Stimulated activated naive CD8-positive, alpha-beta T cell treated with anti-CD3 and anti-CD28 coated beads, Interleukin-15, Interleukin-2, amounts not matched to agents 100 ng/mL and 50 ng/mL, for 24 hours (primary cell): ENCODE measurements around the gene SLC30A4.
A peak's percentile ranks its signal among the peaks of the same experiment; 100 is the strongest.

Experiments used
- H3K27ac Mint-ChIP-seq: one replicate; pipeline ENCODE4 v1.8.0; 2021; ENCODE audit warnings: mild to moderate bottlenecking, mixed read lengths
- H3K27me3 Mint-ChIP-seq: one replicate; pipeline ENCODE4 v1.8.0; 2021; ENCODE audit warnings: mixed read lengths
- H3K36me3 Mint-ChIP-seq: one replicate; pipeline ENCODE4 v1.8.0; 2021; ENCODE audit warnings: low read depth, mixed read lengths
- H3K4me1 Mint-ChIP-seq: one replicate; pipeline ENCODE4 v1.8.0; 2021; ENCODE audit warnings: low read depth, mixed read lengths
- H3K4me3 Mint-ChIP-seq: one replicate; pipeline ENCODE4 v1.8.0; 2021; ENCODE audit warnings: mild to moderate bottlenecking, mixed read lengths
- H3K9me3 Mint-ChIP-seq: one replicate; pipeline ENCODE4 v1.8.0; 2021; ENCODE audit warnings: mixed read lengths

SLC30A4 gene

GRCh38 chr15:45522328-45523165 lies at the start of gene SLC30A4:
SLC30A4 (minus strand) TSS chr15:45522755; CDS start chr15:45522354, 401 bp downstream.
- no peaks in the 10 kb centered on the region for H3K36me3 Mint-ChIP-seq
- peaks cover 19% of the 10 kb centered on the region for H3K4me1 Mint-ChIP-seq
- no peaks in the 10 kb centered on the region for H3K9me3 Mint-ChIP-seq
- H3K27ac Mint-ChIP-seq = peak within 1 kb of the TSS; percentile 55
- no peaks in the 10 kb centered on the region for H3K27me3 Mint-ChIP-seq
- H3K4me3 Mint-ChIP-seq = peak within 1 kb of the TSS; percentile 86

- Mint-ChIP-seq H3K27me3 (peaks cover 13% of the 10 kb centered on the region), H3K9me3 (no peaks in the 10 kb centered on the region), H3K36me3 (no peaks in the 10 kb centered on the region), H3K4me1 (no peaks in the 10 kb centered on the region), H3K27ac (no peak overlapping the region), H3K4me3 (no peak overlapping the region)
Measured at GRCh38 chr15:45555934-45556608, 33.5 kb upstream of the SLC30A4 start.

- Mint-ChIP-seq H3K4me3 (no peak overlapping the region), H3K4me1 (no peaks in the 10 kb centered on the region), H3K27ac (no peak overlapping the region), H3K27me3 (peaks cover 12% of the 10 kb centered on the region), H3K36me3 (no peaks in the 10 kb centered on the region), H3K9me3 (no peaks in the 10 kb centered on the region)
Measured at GRCh38 chr15:45551676-45552075, 29.1 kb upstream of the SLC30A4 start.

GRCh38 chr15:45550436-45550835 lies 27.9 kb upstream of the SLC30A4 start:
- H3K9me3 Mint-ChIP-seq = no peaks in the 10 kb centered on the region
- no peaks in the 10 kb centered on the region for H3K36me3 Mint-ChIP-seq
- peaks cover 9% of the 10 kb centered on the region for H3K27me3 Mint-ChIP-seq
- no peaks in the 10 kb centered on the region for H3K4me1 Mint-ChIP-seq
- H3K4me3 Mint-ChIP-seq = no peak overlapping the region
- H3K27ac Mint-ChIP-seq = no peak overlapping the region

- H3K4me3 Mint-ChIP-seq = no peak overlapping the region
Measured at GRCh38 chr15:45549541-45550220, 27.1 kb upstream of the SLC30A4 start.

GRCh38 chr15:45548753-45549520 lies 26.4 kb upstream of the SLC30A4 start:
- H3K4me1 Mint-ChIP-seq = no peaks in the 10 kb centered on the region

More at GRCh38 chr15:45549541-45550220, 27.1 kb upstream of the SLC30A4 start:
- Mint-ChIP-seq H3K27me3 (peaks cover 9% of the 10 kb centered on the region), H3K4me1 (no peaks in the 10 kb centered on the region), H3K9me3 (no peaks in the 10 kb centered on the region), H3K36me3 (no peaks in the 10 kb centered on the region), H3K27ac (no peak overlapping the region)

GRCh38 chr15:45546789-45547188 lies 24.2 kb upstream of the SLC30A4 start:
- Mint-ChIP-seq H3K27ac (no peak overlapping the region), H3K9me3 (no peaks in the 10 kb centered on the region), H3K4me1 (no peaks in the 10 kb centered on the region), H3K4me3 (no peak overlapping the region), H3K27me3 (no peaks in the 10 kb centered on the region), H3K36me3 (no peaks in the 10 kb centered on the region)

More at GRCh38 chr15:45548753-45549520, 26.4 kb upstream of the SLC30A4 start:
- Mint-ChIP-seq H3K36me3 (no peaks in the 10 kb centered on the region), H3K4me3 (no peak overlapping the region), H3K9me3 (no peaks in the 10 kb centered on the region), H3K27me3 (peaks cover 4% of the 10 kb centered on the region), H3K27ac (no peak overlapping the region)

- H3K27ac Mint-ChIP-seq = no peak overlapping the region
- H3K9me3 Mint-ChIP-seq = no peaks in the 10 kb centered on the region
- H3K4me3 Mint-ChIP-seq = no peak overlapping the region
- H3K36me3 Mint-ChIP-seq = no peaks in the 10 kb centered on the region
- no peaks in the 10 kb centered on the region for H3K4me1 Mint-ChIP-seq
- H3K27me3 Mint-ChIP-seq = no peaks in the 10 kb centered on the region
Measured at GRCh38 chr15:45544266-45545023, 21.9 kb upstream of the SLC30A4 start.

GRCh38 chr15:45543051-45543450 lies 20.5 kb upstream of the SLC30A4 start:
- no peak overlapping the region for H3K27ac Mint-ChIP-seq
- H3K27me3 Mint-ChIP-seq = no peaks in the 10 kb centered on the region
- no peak overlapping the region for H3K4me3 Mint-ChIP-seq
- no peaks in the 10 kb centered on the region for H3K4me1 Mint-ChIP-seq
- H3K9me3 Mint-ChIP-seq = no peaks in the 10 kb centered on the region
- H3K36me3 Mint-ChIP-seq = no peaks in the 10 kb centered on the region

GRCh38 chr15:45540531-45540930 lies 18.0 kb upstream of the SLC30A4 start:
- H3K27ac Mint-ChIP-seq = no peak overlapping the region

GRCh38 chr15:45539680-45540079 lies 17.1 kb upstream of the SLC30A4 start:
- Mint-ChIP-seq H3K4me1 (no peaks in the 10 kb centered on the region), H3K4me3 (no peak overlapping the region), H3K27me3 (no peaks in the 10 kb centered on the region), H3K27ac (no peak overlapping the region), H3K9me3 (no peaks in the 10 kb centered on the region), H3K36me3 (no peaks in the 10 kb centered on the region)

More at GRCh38 chr15:45540531-45540930, 18.0 kb upstream of the SLC30A4 start:
- Mint-ChIP-seq H3K9me3 (no peaks in the 10 kb centered on the region), H3K36me3 (no peaks in the 10 kb centered on the region), H3K27me3 (no peaks in the 10 kb centered on the region), H3K4me1 (no peaks in the 10 kb centered on the region), H3K4me3 (no peak overlapping the region)

- no peak overlapping the region for H3K27ac Mint-ChIP-seq
- H3K4me1 Mint-ChIP-seq = no peaks in the 10 kb centered on the region
- H3K4me3 Mint-ChIP-seq = no peak overlapping the region
- no peaks in the 10 kb centered on the region for H3K9me3 Mint-ChIP-seq
- no peaks in the 10 kb centered on the region for H3K36me3 Mint-ChIP-seq
- peaks cover 6% of the 10 kb centered on the region for H3K27me3 Mint-ChIP-seq
Measured at GRCh38 chr15:45536934-45537333, 14.4 kb upstream of the SLC30A4 start.

GRCh38 chr15:45535486-45536042 lies 13.0 kb upstream of the SLC30A4 start:
- H3K27me3 Mint-ChIP-seq = peaks cover 6% of the 10 kb centered on the region
- no peak overlapping the region for H3K27ac Mint-ChIP-seq
- H3K4me3 Mint-ChIP-seq = no peak overlapping the region
- no peaks in the 10 kb centered on the region for H3K36me3 Mint-ChIP-seq
- H3K4me1 Mint-ChIP-seq = no peaks in the 10 kb centered on the region
- H3K9me3 Mint-ChIP-seq = no peaks in the 10 kb centered on the region

GRCh38 chr15:45534821-45535220 lies 12.3 kb upstream of the SLC30A4 start:
- H3K27me3 Mint-ChIP-seq = peaks cover 6% of the 10 kb centered on the region
- H3K9me3 Mint-ChIP-seq = no peaks in the 10 kb centered on the region
- H3K27ac Mint-ChIP-seq = no peak overlapping the region
- H3K4me1 Mint-ChIP-seq = no peaks in the 10 kb centered on the region
- H3K4me3 Mint-ChIP-seq = no peak overlapping the region
- H3K36me3 Mint-ChIP-seq = no peaks in the 10 kb centered on the region
